Suprapubic skin (tissue), 4 donors: ENCODE data around the gene CDH4. TPM values are rescaled to one million over a fixed set of nuclear protein-coding genes. Genes with fewer than 3 reads are reported as not detected.

Experiments
- DNase-seq, 2 donors: peaks; one replicate each; pipeline ENCODE4 v3.0.0-alpha.2; 2019; ENCODE audit warnings: low spot score in 2 of 2
- H3K27ac ChIP-seq: fragments of 200-600 bp; sonication (generic); one replicate; pipeline ENCODE4 v1.5.1; 2019
- H3K27me3 ChIP-seq: fragments of 200-600 bp; sonication (generic); one replicate; pipeline ENCODE4 v1.5.1; 2019
- H3K36me3 ChIP-seq: fragments of 200-600 bp; sonication (generic); one replicate; pipeline ENCODE4 v1.5.1; 2019
- H3K4me1 ChIP-seq: fragments of 200-600 bp; sonication (generic); one replicate; pipeline ENCODE4 v1.5.1; 2019
- H3K4me3 ChIP-seq: fragments of 200-600 bp; sonication (generic); one replicate; pipeline ENCODE4 v1.5.1; 2019; ENCODE audit warnings: mild to moderate bottlenecking
- H3K9me3 ChIP-seq: fragments of 200-600 bp; sonication (generic); one replicate; pipeline ENCODE4 v1.5.1; 2019
- EP300 ChIP-seq: sonication (generic); formaldehyde crosslinking; IDR thresholded peaks from one replicate; pipeline ENCODE4 v1.6.1; 2017; ENCODE audit warnings: antibody characterized with exemption
- POLR2A ChIP-seq, 2 donors: fragments of 450-650 bp; IDR thresholded peaks; one replicate each; pipeline ENCODE4 v1.6.1; 2017; ENCODE audit warnings: antibody characterized with exemption in 2 of 2, mild to moderate bottlenecking in 2 of 2, moderate library complexity in 2 of 2
- POLR2AphosphoS5 ChIP-seq, 3 donors: sonication (generic); formaldehyde crosslinking; IDR thresholded peaks; one replicate each; pipeline ENCODE4 v1.6.1; 2017; ENCODE audit warnings: antibody characterized with exemption in 3 of 3
- WGBS: methylation state at CpG from one replicate; pipeline ENCODE4 v1.1.5; 2018; 5-methylcytosine and 5-hydroxymethylcytosine counted together
- total RNA-seq, 4 donors: library from RNA; depleted of rRNA; stranded (reverse); fragments of >200 nt; gene quantifications; one replicate each; pipeline ENCODE4 v1.1.0, GENCODE V29; 2016
- TF ChIP-seq, protein P1 (sequence below), 2 donors: fragments of 200-600 bp in 1 of 2; fragments of 450-650 bp in 1 of 2; sonication (generic) in 1 of 2; IDR thresholded peaks; one replicate each; pipeline ENCODE4 v1.5.1; 2016 to 2019; ENCODE audit warnings: antibody characterized with exemption in 2 of 2, mild to moderate bottlenecking in 1 of 2, moderate library complexity in 1 of 2

CDH4 gene
- total RNA-seq, 4 donors from 2014 or later, result 0.91 to 5.9 (median 2.6) TPM

DNA sequence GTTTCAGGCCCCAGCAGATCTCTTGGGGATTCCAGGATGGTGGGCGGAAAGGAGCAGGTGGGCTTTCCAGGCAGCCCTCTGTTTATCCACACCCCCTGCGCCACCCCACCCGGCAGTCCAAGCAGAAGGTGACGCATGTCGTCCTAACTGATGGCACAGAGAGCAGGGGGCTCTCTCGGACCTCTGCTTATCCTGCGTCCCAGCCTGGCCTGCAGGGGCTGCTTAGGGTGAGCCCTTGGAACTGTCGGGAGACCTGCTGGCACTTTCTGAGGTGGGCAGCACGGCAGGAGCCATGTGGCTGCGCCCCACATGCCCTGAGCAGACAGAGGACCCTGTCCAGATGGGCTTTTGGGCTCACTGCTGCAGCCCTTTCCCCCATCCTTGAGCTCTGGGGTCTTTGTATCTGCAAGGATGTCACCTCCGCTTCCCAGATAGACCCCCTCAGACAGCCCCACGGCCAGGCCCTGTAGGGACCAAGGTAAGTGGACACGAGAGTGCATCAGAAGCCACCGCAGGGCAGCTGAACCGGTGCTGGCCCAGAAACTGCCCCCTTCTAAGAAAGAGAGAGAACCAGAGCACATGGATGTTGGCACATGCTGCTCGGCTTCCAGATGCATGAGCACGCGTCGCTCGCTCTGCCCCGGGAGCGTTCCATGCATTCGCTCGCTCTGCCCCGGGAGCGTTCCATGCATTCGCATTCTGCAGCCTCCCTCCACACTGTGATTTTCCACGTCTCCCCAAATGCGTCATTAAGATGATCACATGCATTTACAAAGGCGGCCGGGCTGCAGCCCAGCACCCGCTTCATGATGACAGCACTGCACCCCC is 566.9 kb downstream of the CDH4 start:
- no peak for TF ChIP-seq EP300
- TF ChIP-seq POLR2AphosphoS5 (IDR thresholded peaks at IDR 0.05), result no peak
- 93% methylated on average over 26 of the region's 32 CpGs for WGBS
- no peaks in the 10 kb centered on the region for H3K36me3 ChIP-seq
- peaks cover 23% of the 10 kb centered on the region for H3K27me3 ChIP-seq
- no peak for DNase-seq
- no peak overlapping the region for H3K4me3 ChIP-seq
- no peaks in the 10 kb centered on the region for H3K9me3 ChIP-seq
- peaks cover 5% of the 10 kb centered on the region for H3K4me1 ChIP-seq
- H3K27ac ChIP-seq, result no peak overlapping the region

DNA sequence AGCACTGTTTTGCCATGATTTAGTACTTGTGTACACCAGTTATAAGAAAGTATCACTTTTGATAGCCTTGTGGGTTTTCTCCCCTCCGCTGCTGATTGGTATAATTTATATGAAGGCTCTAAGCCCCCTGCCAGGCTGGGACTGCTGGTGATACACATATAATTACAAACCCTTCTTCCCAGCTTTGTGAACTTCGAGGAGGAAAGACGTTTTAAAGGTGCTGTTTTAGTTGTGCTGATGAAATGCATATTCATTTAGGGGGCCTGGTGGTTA is 567.4 kb downstream of the CDH4 start:
- WGBS, result 88% methylated on average over 3 of the region's 3 CpGs

DNA sequence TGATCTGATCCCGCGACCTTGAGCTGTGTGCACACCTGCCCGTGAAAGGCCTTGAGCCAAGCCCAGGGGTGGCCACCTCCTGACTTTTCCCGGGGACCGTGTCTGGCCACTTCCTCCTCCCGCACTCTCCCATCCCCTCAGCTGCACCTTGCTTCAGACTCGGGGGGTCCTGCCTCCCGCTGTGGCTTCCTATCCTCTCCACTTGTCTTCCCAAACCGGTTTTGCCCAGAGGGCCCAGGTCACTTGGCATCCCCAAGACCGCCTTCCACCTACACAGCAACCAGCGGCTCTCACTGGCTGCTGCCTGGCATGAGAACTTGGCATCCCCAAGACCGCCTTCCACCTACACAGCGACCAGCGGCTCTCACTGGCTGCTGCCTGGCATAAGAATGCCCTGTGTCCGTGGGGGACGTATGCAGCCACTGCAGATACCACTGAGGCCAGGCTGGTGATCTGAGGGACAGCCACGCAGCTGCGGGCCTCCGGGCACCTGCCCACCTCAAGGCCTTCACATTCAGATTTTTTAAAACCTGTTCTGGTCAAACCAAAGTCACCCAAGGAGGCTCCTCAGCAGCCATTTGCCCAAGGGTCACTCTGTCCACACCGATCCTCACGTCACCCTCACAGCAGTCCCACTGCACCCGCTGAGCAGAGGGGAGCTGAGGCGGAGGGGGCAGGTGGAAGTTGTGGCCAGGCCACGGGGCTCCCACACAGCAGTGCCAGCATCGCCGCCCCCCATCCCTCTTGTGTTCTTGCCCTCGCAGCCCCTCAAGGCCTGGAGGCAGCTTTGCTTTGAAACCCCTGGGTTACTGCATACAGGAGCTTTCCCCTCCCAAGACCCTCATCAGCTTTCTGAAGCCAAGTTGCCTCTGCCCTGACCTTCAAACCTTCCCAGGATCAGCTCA is 568.1 kb downstream of the CDH4 start:
- peaks cover 19% of the 10 kb centered on the region for H3K27me3 ChIP-seq

More for the DNA sequence above, 567.4 kb downstream of the CDH4 start:
- Histone ChIP-seq H3K9me3 (no peaks in the 10 kb centered on the region), H3K4me3 (no peak overlapping the region), H3K27ac (no peak overlapping the region), H3K36me3 (no peaks in the 10 kb centered on the region), H3K4me1 (peaks cover 5% of the 10 kb centered on the region), H3K27me3 (peaks cover 19% of the 10 kb centered on the region)
- DNase-seq, result no peak
- TF ChIP-seq, protein P1, sequence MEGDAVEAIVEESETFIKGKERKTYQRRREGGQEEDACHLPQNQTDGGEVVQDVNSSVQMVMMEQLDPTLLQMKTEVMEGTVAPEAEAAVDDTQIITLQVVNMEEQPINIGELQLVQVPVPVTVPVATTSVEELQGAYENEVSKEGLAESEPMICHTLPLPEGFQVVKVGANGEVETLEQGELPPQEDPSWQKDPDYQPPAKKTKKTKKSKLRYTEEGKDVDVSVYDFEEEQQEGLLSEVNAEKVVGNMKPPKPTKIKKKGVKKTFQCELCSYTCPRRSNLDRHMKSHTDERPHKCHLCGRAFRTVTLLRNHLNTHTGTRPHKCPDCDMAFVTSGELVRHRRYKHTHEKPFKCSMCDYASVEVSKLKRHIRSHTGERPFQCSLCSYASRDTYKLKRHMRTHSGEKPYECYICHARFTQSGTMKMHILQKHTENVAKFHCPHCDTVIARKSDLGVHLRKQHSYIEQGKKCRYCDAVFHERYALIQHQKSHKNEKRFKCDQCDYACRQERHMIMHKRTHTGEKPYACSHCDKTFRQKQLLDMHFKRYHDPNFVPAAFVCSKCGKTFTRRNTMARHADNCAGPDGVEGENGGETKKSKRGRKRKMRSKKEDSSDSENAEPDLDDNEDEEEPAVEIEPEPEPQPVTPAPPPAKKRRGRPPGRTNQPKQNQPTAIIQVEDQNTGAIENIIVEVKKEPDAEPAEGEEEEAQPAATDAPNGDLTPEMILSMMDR (IDR thresholded peaks at IDR 0.05), result no peak
- TF ChIP-seq POLR2A (IDR thresholded peaks at IDR 0.05) (no peak), EP300 (no peak), POLR2AphosphoS5 (IDR thresholded peaks at IDR 0.05) (no peak)

DNA sequence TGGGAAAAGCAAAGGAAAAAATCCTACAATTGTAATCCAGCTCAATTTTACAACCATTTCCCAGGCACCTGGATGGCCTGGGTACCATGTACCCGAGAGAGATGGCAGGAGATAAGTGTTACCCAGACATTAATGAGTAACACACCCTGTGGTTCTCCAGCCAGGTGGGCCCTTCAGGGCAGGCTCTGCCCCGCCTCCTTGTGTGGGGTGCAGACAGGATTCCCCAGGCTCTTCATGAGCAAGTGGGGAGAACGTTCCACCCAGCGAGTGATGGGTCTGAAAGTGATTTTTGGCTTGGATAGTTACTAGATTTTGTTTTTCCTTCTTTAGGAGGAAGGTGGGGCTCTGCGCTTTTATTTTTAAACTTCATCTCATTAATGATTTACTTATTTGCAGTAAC is 569.7 kb downstream of the CDH4 start:
- Histone ChIP-seq H3K4me3 (no peak overlapping the region), H3K36me3 (no peaks in the 10 kb centered on the region), H3K27ac (no peak overlapping the region), H3K27me3 (peaks cover 19% of the 10 kb centered on the region), H3K4me1 (peaks cover 5% of the 10 kb centered on the region), H3K9me3 (no peaks in the 10 kb centered on the region)
- no peak for TF ChIP-seq POLR2AphosphoS5 (IDR thresholded peaks at IDR 0.05)
- no peak for TF ChIP-seq EP300
- TF ChIP-seq POLR2A (IDR thresholded peaks at IDR 0.05), result no peak
- TF ChIP-seq, protein P1 (IDR thresholded peaks at IDR 0.05), result no peak
- WGBS, result 18% methylated on average over 5 of the region's 5 CpGs
- DNase-seq, result no peak

More for the DNA sequence above, 568.1 kb downstream of the CDH4 start:
- WGBS, result 85% methylated on average over 19 of the region's 27 CpGs
- H3K27ac ChIP-seq, result no peak overlapping the region
- H3K9me3 ChIP-seq, result no peaks in the 10 kb centered on the region
- no peaks in the 10 kb centered on the region for H3K36me3 ChIP-seq
- DNase-seq, result no peak
- peaks cover 5% of the 10 kb centered on the region for H3K4me1 ChIP-seq
- H3K4me3 ChIP-seq, result no peak overlapping the region
- TF ChIP-seq POLR2AphosphoS5 (IDR thresholded peaks at IDR 0.05), result no peak
- TF ChIP-seq, protein P1 (IDR thresholded peaks at IDR 0.05), result no peak
- TF ChIP-seq POLR2A (IDR thresholded peaks at IDR 0.05), result no peak
- TF ChIP-seq EP300, result no peak

DNA sequence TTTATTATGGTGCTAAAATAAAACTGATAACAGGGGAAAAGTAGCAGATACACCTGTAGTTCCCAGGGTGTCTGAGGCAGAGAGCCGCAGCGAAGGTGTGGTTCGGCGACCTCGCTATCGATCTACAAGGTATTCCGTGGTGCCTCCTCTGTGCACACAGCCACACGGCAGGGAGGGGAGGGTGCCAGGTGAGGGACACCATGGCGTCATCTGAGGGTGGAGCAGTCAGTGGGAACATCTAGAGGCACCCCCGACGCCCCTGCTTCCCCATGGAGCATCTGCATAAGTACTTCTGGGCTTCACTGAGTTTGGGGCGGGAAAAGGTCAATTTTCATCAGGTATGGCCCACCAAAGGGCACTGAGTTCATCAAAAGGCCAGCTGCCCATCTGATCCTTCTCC is 570.3 kb downstream of the CDH4 start:
- Histone ChIP-seq H3K27me3 (peaks cover 19% of the 10 kb centered on the region), H3K36me3 (no peaks in the 10 kb centered on the region), H3K4me1 (peaks cover 5% of the 10 kb centered on the region), H3K27ac (no peak overlapping the region), H3K9me3 (no peaks in the 10 kb centered on the region), H3K4me3 (no peak overlapping the region)
- TF ChIP-seq, protein P1 (IDR thresholded peaks at IDR 0.05), result no peak
- no peak for TF ChIP-seq POLR2A (IDR thresholded peaks at IDR 0.05)
- TF ChIP-seq POLR2AphosphoS5 (IDR thresholded peaks at IDR 0.05), result no peak
- TF ChIP-seq EP300, result no peak
- no peak for DNase-seq
- WGBS, result 86% methylated on average over 10 of the region's 12 CpGs
